NCI-H2107 treated with DMSO at 0.1 percent for 48 hours (cell line): Measurements from ENCODE around the gene LSMEM2.
"Not testable (repeated sequence)": the region's sequence is repeated elsewhere in the genome, so short reads cannot be mapped to it uniquely, and the experiment has no call there.

Experiments
- DNase-seq: peaks from one replicate; lab custom pipeline; 2025; ENCODE audit not compliant: unreplicated experiment; lab: John Stamatoyannopoulos, UW

LSMEM2 gene

DNA sequence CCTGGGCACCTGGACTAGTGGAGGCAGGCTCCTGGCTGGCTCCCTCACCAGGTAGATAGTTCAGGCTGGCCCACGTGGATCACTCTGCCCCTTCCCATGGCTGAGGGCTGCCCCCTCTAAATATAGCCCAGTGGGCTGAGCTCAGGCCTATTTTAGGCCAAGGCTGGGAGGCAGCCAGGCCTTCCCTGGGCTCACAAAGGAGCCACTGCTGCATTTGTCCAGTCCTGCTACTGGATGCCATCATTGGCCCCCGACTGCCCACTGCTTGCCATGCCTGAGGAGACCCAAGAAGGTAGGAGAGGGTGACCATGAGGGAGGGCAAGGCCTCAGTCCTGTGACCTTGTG lies at the start of gene LSMEM2:
Gene LSMEM2 (plus strand): TSS at position 208 of the 345 bp plus-strand sequence. CDS start 27 bp downstream, at position 235.
- no peak for DNase-seq

GRCh38 chr3:50229490-50229889 lies 49.4 kb upstream of the LSMEM2 start:
- no peak for DNase-seq

- no peak for DNase-seq
Observed at GRCh38 chr3:50230104-50230793, 48.6 kb upstream of the LSMEM2 start.

DNA sequence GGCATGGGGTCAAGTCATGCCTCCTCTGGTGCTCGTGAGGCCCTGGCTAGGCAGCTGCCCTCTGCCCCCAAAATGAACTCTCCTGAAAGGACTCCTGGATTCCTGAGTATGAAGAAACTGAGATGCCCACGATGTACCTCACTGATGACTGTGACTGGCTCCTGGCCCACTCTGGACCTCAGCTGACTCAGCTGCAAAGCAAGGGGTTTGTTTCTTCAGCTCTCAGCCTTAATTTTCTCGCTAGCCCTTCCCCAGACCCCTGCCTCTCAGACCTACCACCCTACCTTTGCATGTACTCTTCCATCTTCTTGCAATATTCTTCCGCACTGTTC lies 48.1 kb upstream of the LSMEM2 start:
- DNase-seq = no peak

DNA sequence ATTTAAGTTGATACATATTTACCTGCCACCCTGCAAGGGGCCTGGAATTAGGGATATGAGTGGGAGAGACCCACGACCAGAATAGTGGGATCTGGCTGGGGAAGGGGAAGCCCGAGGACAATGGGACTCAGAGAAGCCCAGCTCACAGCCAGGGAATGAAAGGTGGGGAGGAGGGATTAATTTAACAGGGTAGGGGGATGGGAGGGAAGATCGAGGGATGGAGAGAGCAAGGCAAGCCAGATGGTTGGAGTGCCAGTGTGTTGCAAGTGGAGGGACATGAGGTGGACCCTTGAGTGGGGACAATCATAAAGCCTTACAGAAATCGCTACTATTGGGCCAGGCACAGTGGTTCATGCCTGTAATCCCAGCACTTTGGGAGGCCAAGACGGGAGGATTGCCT lies 47.3 kb upstream of the LSMEM2 start:
- DNase-seq = no peak

GRCh38 chr3:50232303-50232702 lies 46.6 kb upstream of the LSMEM2 start:
- DNase-seq = no peak

GRCh38 chr3:50233176-50233575 lies 45.7 kb upstream of the LSMEM2 start:
- DNase-seq = no peak

GRCh38 chr3:50235716-50236483 lies 43.0 kb upstream of the LSMEM2 start, which contains the start of gene GNAI2:
Gene GNAI2 (plus strand): TSS chr3:50236204. CDS start chr3:50236336, 132 bp downstream.
- DNase-seq = peak; percentile 86

DNA sequence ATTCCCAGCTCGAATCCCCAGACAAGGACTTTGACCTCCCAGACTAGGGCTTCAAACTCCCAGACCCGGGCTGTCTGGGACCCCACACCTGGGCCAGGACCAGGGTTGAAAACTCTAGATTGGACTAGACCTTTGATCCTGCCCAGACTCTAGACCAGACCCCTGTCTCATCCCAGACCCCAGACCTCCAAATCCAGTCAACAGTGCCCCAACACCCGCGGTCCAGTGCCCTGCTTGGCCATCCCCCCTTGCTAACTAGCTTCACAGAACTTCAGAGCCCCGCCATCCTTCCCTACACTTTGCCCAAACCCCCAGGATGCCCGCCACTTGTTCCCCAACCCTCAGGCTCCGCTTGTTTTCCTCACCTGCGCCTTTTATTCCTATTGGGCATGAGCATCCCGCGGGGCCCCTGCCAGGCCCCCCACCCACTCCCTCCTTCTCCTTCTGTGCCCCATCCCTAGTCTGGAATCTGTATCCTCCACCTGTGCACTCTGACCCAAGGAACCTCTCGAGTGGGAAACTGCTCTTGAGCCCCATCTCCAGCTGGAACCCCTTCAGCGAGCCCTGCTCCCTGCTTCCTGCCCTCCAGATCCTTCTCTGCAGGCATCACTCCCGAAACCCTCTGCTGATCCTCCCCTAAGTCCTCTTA lies 42.3 kb upstream of the LSMEM2 start:
- no peak for DNase-seq

DNA sequence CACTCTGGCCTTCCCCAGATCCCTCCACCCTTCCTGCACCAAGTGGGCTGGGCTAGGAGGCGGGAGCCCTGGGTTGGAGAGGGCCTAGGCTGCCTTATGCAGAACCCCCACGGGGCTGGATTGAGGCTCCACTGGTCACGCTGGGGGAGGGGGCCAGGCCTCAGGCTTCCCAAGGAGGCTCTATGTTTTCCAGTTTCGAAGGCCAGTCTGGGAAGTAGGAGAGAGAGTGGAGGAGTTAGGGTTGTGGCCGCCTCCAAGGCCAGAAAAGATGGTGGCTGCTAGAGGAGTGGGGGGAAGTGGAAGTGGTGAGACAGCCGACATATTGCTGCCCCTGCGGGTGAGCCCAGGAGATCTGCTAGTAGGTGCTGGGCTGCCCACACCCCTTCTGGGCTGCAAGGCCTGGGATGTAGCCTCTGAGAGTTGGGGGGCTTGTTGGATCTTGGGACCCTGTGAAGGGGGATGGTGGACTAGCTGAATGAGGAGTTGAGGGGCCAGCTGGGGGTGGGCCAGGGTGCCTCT lies 41.7 kb upstream of the LSMEM2 start:
- DNase-seq = no peak

- DNase-seq = no peak
Observed at GRCh38 chr3:50237754-50238548, 40.9 kb upstream of the LSMEM2 start.

GRCh38 chr3:50238549-50239026 lies 40.3 kb upstream of the LSMEM2 start:
- DNase-seq = no peak

- DNase-seq = no peak
Observed at GRCh38 chr3:50239649-50240048, 39.2 kb upstream of the LSMEM2 start.

DNA sequence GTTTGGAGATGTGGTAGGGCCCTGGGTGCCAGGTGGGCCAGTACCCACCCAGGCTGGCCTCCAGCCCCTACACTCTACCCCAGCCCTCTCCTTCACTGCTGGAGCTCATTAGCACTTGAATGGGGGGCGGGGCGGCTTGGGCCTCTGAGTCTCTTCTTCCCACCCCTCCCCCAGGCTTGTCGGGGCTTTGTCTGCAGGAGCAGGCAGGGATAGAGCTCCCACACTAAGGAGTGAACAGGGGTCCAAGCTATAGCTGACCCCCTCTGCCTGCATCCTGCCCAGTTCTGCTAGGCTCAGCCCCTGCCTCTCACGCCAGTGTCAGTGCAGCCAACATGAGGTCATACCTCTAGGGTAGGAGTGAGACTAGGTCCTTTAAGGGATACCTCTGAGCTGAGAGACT lies 37.7 kb upstream of the LSMEM2 start:
- DNase-seq = no peak

DNA sequence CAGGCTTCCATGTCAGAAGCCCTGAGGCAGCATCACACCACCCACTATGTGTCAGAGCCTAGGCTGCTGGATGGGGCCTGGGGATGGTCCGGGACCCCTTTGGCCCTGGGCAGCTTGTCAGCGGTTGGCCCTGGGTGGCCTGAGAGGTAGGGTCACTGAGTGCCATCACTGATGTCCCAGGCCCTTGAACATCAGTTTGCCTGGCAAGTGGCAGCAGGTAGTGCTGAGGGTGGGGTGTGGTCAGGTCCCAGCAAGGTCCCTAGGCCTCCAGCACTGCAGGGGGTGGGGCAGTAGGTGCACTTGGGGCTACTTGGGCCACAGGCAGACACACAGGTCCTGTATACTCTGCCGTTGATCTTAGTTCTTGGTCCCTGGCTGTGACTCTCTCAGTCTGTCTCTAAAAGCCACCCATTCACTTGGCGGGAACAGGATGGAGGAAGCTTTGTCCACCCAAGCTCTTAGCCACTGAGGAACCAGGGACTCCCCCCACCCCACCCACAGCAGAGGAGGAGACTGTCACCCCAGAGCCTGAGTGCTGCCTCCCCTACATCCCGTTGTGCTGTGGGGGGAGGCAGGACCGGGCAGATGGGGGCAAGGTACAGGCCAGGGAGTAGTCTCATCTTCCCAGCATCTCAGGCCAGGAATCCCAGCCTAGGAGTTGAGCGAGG lies 37.0 kb upstream of the LSMEM2 start:
- no peak for DNase-seq

GRCh38 chr3:50242381-50242770 lies 36.5 kb upstream of the LSMEM2 start:
- no peak for DNase-seq

DNA sequence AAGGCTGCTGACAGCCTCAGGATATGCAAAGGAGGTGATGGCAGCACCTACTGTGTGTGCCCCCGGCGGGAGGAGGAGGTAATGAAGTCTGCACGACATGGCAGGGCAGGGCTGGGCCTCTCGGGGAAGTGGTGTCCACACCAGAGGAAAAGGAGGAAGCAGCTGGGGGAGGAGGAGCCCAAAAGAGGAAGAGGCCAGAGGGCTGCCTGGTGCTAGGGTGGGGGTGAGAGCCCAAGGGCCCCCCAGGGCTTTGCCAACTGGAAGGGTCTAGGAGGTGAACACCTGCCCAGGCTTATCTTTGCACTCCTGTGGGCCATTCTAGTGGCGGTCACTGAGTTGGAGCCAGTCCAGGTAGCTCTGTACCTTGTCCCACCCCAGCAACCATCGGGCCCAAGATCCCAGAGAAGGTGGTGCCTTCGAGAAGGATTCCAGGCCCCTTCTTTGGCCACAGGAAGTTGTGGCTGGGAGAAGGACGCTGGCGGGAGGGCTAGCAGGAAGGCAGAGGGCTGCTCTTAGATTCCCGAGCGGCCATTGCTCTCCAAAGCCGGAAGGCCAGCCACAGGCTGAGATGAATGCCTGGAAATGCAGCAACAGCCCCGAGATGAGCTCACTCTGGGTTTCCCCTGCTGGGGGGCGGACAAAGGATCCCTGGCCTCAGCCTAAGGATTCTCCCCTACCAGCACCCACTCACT lies 35.9 kb upstream of the LSMEM2 start:
- no peak for DNase-seq

GRCh38 chr3:50243543-50243895 lies 35.4 kb upstream of the LSMEM2 start:
- no peak for DNase-seq

GRCh38 chr3:50244813-50245212 lies 34.1 kb upstream of the LSMEM2 start:
- not testable (repeated sequence) for DNase-seq

GRCh38 chr3:50245251-50245745 lies 33.6 kb upstream of the LSMEM2 start:
- DNase-seq = no peak
